Stimulated activated effector memory CD8-positive, alpha-beta T cell treated with anti-CD3 and anti-CD28 coated beads, Interleukin-12 subunit alpha, Interleukin-12 subunit beta, amount 100 ng/mL, for 72 hours (primary cell): ENCODE results near the gene TTC34.

Experiments used
- ATAC-seq: fragments of 150-1000 bp; cut with Tn5 transposase; 2 replicates; pipeline ENCODE4 v1.10.0; 2021
- DNase-seq, 2 donors: peaks; one replicate each; pipeline ENCODE4 v3.0.0; 2021 to 2022; ENCODE audit warnings: low spot score in 2 of 2
- H3K27ac Mint-ChIP-seq: one replicate; pipeline ENCODE4 v1.8.0; 2022; ENCODE audit warnings: mild to moderate bottlenecking, mixed read lengths
- H3K36me3 Mint-ChIP-seq: one replicate; pipeline ENCODE4 v1.8.0; 2022; ENCODE audit warnings: mild to moderate bottlenecking, mixed read lengths
- H3K4me1 Mint-ChIP-seq: one replicate; pipeline ENCODE4 v1.8.0; 2022; ENCODE audit warnings: mixed read lengths
- H3K4me3 Mint-ChIP-seq: one replicate; pipeline ENCODE4 v1.8.0; 2022; ENCODE audit warnings: mild to moderate bottlenecking, mixed read lengths
- H3K9me3 Mint-ChIP-seq: one replicate; pipeline ENCODE4 v1.8.0; 2022; ENCODE audit warnings: mixed read lengths

The TTC34 gene

DNA sequence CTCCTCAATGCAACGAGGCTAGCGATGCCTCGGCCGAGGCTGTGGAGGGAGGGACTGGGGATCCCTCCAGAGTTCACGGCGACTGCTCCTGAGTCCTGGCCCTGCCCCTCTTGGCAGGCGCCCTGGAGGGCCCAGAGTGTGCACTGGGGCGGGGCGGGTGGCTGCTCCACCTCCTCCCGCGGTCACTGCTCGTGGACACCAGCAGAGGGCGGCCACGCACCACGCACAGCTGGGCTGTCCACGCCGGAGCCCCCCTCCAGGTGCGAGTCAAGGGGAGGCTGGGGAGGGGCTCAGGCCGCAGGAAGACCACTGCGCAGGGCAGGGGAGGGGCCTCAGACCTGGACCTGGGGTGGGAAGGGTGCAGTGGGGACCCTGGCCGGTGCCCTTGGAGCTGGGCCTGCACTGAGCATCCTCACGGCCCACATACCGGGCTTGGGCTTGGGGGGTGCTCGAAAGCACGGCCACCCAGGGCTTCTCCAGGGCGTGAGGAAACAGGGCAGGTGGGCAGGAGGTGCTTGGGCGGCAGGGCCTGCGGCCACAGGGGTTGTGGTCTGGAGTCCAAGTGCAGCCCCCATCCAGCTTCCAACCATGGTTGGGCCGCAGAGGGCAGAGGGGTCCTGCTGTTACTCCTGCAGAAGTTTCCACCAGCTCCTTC lies 20.6 kb upstream of the TTC34 start:
- peak; percentile 17 to 62 for DNase-seq
- Mint-ChIP-seq H3K4me3 (no peak overlapping the region), H3K36me3 (no peaks in the 10 kb centered on the region), H3K27ac (no peak overlapping the region), H3K9me3 (no peaks in the 10 kb centered on the region), H3K4me1 (no peaks in the 10 kb centered on the region)
- peak; percentile 57 for ATAC-seq

DNA sequence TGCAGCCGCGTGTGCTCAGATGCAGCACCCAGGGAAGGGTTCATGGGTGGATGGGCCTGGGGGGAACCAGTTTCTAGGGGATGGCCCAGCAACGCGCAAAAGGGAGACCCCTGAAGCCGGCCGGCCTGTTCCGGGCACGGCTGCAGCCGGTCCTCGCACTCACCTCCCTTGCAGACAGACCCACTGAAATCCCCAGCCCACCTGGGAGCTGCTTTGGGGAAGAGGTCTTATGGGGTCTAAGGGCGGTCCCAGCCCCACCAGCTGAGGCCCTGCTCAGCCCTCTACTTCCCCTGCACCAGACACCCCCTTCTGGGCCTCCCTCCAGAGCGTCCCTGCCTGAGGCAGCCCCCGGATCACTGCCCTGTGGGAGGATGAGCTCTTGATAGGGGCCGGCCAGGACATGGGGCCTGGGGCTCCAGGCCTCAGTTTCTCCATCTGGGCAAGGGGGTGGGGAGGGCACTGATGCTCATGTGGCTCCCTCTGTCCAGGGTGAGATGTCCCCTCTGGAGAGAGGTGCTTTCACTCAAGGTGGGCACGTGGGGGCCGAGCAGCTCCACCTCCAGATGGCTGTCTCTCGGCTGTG lies 20.0 kb upstream of the TTC34 start:
- Mint-ChIP-seq H3K4me1 (no peaks in the 10 kb centered on the region), H3K36me3 (no peaks in the 10 kb centered on the region)

DNA sequence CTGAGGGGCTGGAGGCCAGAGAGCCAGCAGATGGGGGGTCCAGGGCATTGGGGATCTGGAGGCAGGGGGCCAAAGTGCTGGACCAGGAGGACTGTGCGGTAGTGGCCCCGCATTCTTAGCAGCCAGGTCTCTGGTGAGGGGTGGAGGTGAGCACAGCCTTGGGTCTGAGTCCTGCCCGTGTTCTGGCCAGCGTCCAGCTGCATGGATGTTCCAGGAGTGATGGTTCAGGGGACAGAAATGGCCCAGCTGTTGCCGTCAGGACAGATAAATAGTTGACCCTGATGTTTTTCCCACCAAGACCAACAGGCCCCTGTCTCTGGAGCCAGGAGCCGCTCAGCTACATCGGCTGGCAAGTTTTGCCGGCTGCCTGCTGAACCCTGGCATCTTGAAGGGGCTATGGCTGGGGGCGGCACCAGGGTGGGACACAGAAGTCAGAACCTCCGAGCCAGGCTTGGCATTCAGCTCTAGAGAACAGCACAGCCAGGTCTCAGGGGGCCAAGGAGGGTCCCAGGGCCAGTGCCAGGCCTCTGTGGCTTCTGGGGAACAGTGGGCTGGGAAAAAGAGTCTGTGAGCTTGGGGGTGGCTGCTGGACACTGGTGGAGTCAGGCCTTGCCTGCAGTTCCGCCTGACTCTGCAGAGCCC lies 19.4 kb upstream of the TTC34 start:
- H3K27ac Mint-ChIP-seq = no peak overlapping the region
- DNase-seq (no peak), ATAC-seq (no peak)
- no peaks in the 10 kb centered on the region for H3K4me1 Mint-ChIP-seq
- H3K4me3 Mint-ChIP-seq = no peak overlapping the region
- no peaks in the 10 kb centered on the region for H3K9me3 Mint-ChIP-seq
- H3K36me3 Mint-ChIP-seq = no peaks in the 10 kb centered on the region

More for the DNA sequence above, 20.0 kb upstream of the TTC34 start:
- H3K27ac Mint-ChIP-seq = no peak overlapping the region
- ATAC-seq (no peak), DNase-seq (no peak)
- no peak overlapping the region for H3K4me3 Mint-ChIP-seq
- H3K9me3 Mint-ChIP-seq = no peaks in the 10 kb centered on the region

DNA sequence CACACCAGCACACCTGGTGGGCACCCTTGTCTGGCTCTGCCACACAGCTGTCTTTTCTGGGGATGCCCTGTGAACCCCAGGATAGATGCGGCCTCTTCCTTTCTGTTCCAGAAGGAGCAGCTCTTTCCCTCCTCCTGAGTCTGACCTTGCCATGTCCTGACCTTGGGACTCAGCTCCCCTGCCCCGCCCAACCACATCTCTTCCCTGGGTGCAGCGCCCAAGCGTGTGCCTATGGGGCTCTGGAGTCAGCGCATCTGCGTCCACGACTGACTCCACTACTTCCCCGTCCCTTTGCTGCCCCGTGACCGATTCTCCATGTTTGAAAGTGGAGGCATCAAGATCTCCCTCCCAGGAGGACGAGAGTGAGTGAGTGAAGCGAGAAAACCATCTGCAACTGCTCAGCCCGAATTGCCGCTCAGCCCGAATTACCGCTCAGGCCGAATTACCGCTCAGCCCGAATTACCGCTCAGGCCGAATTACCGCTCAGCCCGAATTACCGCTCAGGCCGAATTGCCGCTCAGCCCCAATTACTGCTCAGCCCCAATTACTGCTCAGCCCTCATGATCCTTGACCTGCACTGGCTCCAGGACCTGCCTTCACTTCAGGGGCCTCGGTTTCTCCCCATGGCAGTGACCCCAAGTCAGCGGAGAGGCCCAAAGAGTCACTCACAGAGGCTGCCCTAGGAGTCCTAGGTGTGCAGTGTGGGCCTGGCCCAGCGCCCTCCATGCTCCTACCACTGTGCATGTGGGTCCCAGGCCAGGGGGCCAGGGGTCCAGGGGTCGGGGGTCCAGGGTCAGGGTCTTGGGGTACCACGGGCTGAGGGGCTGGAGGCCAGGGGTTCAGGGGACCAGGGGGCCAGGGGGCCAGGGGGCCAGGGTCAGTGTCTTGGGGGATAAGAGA lies 18.6 kb upstream of the TTC34 start:
- H3K4me1 Mint-ChIP-seq = no peaks in the 10 kb centered on the region
- ATAC-seq = no peak
- no peak overlapping the region for H3K27ac Mint-ChIP-seq
- H3K36me3 Mint-ChIP-seq = no peaks in the 10 kb centered on the region
- DNase-seq = no peak
- H3K9me3 Mint-ChIP-seq = no peaks in the 10 kb centered on the region
- no peak overlapping the region for H3K4me3 Mint-ChIP-seq

DNA sequence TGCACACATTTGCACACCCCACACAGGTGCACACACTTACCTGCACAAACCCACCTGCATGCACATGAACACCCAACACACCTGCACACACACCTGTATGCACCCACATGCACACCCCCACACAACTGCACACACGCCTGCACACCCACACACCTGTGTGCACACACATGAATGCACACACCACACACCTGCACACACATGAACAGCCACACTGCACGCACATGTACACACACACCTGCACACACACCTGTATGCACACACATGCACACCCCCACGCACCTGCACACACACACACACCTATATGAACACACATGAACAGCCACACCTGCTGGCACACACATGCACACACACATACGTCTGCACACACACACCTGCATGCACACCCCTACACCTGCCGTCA lies 17.9 kb upstream of the TTC34 start:
- DNase-seq = no peak
- no peaks in the 10 kb centered on the region for H3K9me3 Mint-ChIP-seq
- H3K36me3 Mint-ChIP-seq = no peaks in the 10 kb centered on the region
- H3K4me1 Mint-ChIP-seq = no peaks in the 10 kb centered on the region
- no peak for ATAC-seq
- H3K4me3 Mint-ChIP-seq = no peak overlapping the region
- no peak overlapping the region for H3K27ac Mint-ChIP-seq

DNA sequence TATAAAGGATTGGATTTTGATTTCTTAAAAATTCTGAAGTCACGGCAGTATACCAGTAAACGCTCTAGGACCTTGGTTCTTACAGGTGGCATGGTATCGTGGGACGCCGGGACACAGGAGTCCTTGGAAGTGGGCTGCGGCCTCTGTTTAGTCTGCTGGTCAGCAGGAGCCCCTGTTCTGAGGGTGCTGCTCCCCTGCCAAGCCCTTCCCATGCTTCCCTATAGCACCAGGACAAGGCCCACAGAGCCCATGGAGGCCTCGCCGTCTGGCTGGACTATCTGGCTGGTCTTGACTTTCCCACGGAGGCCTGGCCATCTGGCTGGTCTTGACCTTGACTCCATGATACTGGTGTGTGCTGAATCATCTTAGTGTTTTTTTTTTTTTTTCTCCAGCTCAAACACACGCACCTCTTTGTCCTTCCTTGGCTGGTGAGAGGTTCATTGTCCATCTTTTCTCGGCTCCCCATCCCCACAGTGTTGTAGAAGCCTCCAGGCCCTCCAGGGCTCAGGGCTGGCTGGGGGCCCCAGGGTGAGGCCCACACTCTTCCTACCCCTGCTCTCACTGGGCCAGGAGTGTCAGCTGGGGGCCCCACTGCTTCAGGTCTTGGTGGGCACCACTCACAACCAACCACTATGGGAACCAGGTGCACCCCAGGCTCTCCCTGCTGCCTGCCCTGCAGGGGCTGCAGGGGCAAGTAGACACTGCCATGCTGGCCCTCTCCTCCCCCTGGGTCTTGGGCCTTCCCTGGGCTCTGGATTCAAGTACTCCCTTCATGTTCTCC lies 16.5 kb upstream of the TTC34 start:
- Mint-ChIP-seq H3K4me1 (no peaks in the 10 kb centered on the region), H3K27ac (no peak overlapping the region), H3K9me3 (no peaks in the 10 kb centered on the region), H3K4me3 (no peak overlapping the region), H3K36me3 (no peaks in the 10 kb centered on the region)
- no peak for DNase-seq
- ATAC-seq = no peak

DNA sequence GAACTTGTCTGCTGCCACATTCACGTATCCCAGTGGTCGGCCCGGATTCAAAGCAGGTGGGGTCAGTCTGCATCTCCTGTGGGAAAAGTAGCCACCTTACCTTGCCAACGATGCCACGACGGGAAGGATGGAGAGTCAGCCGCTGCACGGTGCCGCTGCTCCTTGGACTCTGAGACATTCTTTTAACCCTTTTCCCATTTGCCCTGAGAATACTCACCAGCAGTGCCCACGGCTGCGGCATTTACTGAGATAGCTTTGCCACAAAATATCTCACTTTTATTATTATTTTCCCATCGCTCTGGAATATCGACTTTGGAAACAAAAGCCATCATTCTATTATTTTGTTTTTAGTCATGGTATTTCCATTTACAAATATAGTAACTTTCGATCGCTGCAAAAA lies 15.3 kb upstream of the TTC34 start:
- ATAC-seq (no peak), DNase-seq (no peak)
- H3K9me3 Mint-ChIP-seq = no peaks in the 10 kb centered on the region
- no peaks in the 10 kb centered on the region for H3K36me3 Mint-ChIP-seq
- H3K27ac Mint-ChIP-seq = no peak overlapping the region
- no peaks in the 10 kb centered on the region for H3K4me1 Mint-ChIP-seq
- no peak overlapping the region for H3K4me3 Mint-ChIP-seq

DNA sequence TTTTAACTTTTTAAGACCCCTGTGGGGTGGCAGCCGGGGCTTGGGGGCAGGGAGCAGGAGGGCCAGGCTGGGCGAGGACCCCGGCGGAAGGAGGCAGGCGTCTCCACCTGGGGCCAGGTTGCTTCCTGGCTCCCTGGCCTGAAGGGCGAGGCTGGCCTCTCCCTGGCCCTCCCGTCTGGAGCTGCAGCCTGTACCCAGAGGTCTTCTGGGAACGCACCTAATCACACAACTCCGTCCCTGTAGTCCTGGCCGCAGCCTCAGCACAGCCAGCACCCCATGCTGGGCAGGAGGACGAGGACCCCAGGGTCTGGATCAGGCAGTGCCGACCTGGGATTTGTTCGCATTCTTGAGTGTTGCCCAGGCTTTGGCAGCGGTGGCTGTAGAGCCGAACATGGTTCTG lies 14.1 kb upstream of the TTC34 start:
- Mint-ChIP-seq H3K36me3 (no peaks in the 10 kb centered on the region), H3K9me3 (no peaks in the 10 kb centered on the region), H3K4me1 (no peaks in the 10 kb centered on the region), H3K4me3 (no peak overlapping the region), H3K27ac (no peak overlapping the region)
- no peak for ATAC-seq
- no peak for DNase-seq

DNA sequence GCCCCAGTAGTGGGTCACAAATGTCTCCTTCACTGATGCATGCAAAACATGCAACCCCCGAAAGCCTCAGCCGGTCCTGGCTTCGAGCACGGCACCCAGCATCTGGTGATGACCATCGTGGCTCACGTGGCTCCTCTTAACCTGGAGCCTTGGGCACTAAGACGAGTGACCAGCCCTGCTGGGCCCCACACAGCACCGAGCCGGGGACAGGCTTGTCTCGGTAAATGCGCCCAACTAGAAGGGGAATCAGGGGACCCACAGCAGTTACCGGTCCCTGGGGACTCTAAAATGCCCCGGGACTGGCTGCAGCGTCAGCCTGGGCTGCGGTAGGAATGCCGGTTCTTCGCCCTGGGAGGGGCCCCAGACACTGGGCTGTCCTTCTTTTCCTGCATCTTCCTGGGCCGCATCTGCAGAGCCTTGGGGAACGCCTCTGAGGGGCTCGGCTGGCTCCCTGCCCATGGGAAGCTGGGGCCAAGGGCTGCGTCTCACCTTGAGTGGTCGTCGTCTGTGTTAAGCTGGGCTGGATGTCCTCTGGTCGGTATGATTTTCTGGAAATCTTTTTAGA lies 13.1 kb upstream of the TTC34 start:
- DNase-seq = no peak
- H3K4me3 Mint-ChIP-seq = no peak overlapping the region
- ATAC-seq = no peak
- no peaks in the 10 kb centered on the region for H3K9me3 Mint-ChIP-seq
- no peaks in the 10 kb centered on the region for H3K36me3 Mint-ChIP-seq
- H3K4me1 Mint-ChIP-seq = no peaks in the 10 kb centered on the region
- no peak overlapping the region for H3K27ac Mint-ChIP-seq

DNA sequence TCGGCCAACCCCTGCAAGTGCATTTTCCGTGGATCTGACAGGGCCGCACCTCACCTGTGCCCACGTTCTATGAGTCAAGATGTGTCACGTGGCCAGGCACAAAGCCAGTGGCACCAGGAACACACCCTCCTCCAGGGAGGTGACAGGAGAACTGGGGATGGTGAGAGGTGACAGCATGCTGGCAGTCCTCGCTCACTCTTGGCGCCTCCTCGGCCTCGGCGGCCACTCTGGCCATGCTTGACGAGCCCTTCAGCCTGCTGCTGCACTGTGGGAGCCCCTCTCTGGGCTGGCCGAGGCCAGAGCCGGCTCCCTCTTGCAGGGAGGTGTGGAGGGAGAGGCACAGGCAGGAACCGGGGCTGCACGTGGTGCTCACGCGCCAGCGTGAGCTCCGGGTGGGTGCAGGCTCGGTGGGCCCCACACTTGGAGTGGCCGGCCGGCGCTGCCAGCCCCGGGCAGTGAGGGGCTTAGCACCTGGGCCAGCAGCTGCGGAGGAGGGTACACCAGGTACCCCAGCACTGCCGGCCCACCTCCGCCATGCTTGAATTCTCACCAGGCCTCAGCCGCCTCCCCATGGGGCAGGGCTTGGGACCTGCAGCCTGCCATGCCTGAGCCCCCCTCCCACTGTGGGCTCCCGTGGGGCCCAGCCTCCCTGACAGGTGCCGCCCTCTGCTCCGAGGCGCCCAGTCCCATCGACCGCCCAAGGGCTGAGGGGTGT lies 11.6 kb upstream of the TTC34 start:
- DNase-seq (no peak), ATAC-seq (no peak)
- no peaks in the 10 kb centered on the region for H3K36me3 Mint-ChIP-seq
- no peaks in the 10 kb centered on the region for H3K4me1 Mint-ChIP-seq
- H3K4me3 Mint-ChIP-seq = no peak overlapping the region
- no peaks in the 10 kb centered on the region for H3K9me3 Mint-ChIP-seq
- no peak overlapping the region for H3K27ac Mint-ChIP-seq

DNA sequence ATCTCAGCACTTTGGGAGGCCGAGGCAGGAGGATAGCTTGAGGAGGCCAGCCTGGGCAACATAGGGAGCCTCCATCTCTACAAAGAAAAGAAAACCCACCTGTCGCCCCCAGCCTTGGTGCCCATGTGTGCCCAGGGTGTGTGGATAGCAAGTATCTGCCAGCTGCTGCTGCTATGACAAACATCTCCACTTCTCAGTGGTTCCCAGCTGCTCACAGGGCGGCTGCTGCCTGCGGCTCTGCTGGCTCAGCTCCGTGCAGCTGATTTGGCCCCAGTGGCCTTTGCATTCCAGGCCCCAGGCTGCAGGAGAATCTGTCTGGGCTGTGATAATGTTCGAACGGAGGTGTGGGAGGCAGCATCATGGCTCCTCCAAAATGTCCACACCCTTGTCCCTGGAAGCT lies 10.6 kb upstream of the TTC34 start:
- DNase-seq (no peak), ATAC-seq (no peak)
- Mint-ChIP-seq H3K9me3 (no peaks in the 10 kb centered on the region), H3K27ac (no peak overlapping the region), H3K36me3 (no peaks in the 10 kb centered on the region), H3K4me3 (no peak overlapping the region), H3K4me1 (no peaks in the 10 kb centered on the region)

DNA sequence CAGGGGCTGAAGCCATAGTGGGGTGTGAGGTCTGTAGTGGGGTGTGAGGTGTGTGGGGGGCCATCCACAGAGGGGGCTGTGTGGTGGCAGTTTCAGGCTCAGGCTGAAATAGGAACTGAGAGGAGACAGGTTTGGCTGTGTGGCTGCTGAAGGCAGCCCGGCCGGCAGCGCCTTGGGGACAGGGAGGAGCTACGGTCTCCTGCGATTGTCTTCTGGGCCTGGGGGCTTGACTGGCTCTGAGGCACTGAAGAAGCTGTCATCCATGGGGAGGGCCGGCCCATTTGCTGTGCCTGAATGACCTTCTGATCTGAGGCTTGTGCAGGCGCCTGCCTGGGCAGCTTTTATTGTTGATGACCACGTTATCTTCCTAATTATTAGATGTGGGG lies 10.0 kb upstream of the TTC34 start:
- no peaks in the 10 kb centered on the region for H3K9me3 Mint-ChIP-seq
- H3K4me1 Mint-ChIP-seq = no peaks in the 10 kb centered on the region
- DNase-seq = no peak
- H3K27ac Mint-ChIP-seq = peak overlapping the region; percentile 80
- H3K36me3 Mint-ChIP-seq = no peaks in the 10 kb centered on the region
- H3K4me3 Mint-ChIP-seq = no peak overlapping the region
- no peak for ATAC-seq

DNA sequence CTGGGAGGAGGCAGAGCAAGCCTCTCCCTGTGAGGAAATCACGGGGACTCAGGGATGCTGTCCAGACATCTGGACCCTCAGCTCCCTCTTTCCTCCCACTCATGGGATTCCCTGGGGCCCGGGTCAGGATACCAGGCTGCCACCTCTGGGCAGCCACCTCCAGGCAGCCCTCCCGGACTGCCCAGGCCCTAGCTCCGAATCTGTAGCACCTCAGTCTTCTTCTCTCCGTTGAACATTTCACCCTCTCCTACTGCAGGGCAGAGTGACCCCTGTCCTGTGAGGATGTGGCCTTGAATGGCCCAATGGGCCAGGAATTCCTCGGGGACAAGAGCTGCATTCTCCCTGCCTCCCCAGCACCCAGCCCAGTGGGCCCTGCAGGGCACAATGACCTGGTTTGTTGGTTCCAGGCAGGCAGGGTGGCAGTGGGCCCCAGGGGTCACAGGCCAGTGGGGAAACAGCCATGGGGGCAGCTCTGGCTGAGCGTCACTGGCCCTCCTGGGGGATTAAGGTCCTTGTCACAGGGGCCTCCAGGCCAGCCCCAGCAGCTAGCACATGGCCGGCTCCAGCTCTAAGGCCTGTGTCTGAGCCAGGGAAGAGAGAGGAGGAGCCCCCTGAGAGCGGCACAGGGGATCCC lies 9.5 kb upstream of the TTC34 start:
- H3K27ac Mint-ChIP-seq = peak overlapping the region; percentile 80
- no peaks in the 10 kb centered on the region for H3K9me3 Mint-ChIP-seq
- H3K4me3 Mint-ChIP-seq = no peak overlapping the region
- no peaks in the 10 kb centered on the region for H3K4me1 Mint-ChIP-seq
- ATAC-seq (no peak), DNase-seq (no peak)
- H3K36me3 Mint-ChIP-seq = no peaks in the 10 kb centered on the region

DNA sequence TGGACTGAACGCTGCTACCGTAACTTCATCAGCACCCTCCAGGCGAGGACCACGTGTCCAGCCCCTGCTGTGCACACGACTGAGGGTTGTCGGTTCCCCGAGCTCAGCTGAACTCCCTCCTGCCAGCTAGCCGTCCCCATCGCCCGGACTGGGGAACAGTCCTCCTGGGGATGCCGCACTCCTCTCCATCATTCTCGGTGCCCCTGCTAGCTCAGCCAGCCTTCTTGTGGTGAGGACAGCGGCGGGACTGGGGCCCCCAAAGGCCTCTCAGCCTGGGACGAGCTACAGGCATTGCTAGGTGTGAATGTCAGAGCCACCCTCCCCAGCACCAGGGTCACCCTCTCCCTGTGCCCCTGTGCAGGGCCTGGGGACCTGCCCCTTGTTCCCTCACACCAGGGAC lies 8.8 kb upstream of the TTC34 start:
- H3K4me1 Mint-ChIP-seq = no peaks in the 10 kb centered on the region
- no peaks in the 10 kb centered on the region for H3K36me3 Mint-ChIP-seq
- no peaks in the 10 kb centered on the region for H3K9me3 Mint-ChIP-seq
- no peak for DNase-seq
- no peak overlapping the region for H3K27ac Mint-ChIP-seq
- no peak for ATAC-seq
- no peak overlapping the region for H3K4me3 Mint-ChIP-seq
